ENCODE data around the gene NOC3L. TPM values are rescaled to one million over a fixed set of nuclear protein-coding genes. Genes with fewer than 3 reads are reported as not detected.
A peak's percentile ranks its signal among the peaks of the same experiment; 100 is the strongest.

The NOC3L gene
- total and polyA plus RNA-seq, 2 of the 4 experiments (the other 2 are of a cell fraction): 11.9 to 26.5 TPM

DNA sequence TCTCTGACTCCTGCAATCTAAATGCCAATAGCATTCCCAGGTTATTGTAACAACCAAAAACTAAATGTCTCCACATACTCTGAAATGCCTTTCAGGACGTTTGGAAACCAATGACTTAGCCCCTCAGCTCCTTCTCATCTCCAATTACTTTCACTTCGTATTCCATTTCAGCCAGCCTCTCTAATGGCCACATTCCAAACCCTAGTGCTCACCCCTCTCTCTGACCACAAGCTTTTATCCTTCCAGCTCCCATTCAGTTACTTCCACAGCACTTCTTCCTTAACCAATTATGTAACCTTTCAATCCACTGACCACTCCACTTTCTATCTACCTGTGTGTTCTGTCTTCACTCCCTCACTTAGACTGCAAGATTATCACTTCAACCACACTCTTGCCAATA, 4.3 kb downstream of the NOC3L start:
- H3K27me3 ChIP-seq (ENCODE audit: control insufficient read depth, insufficient read depth, low read length): no peaks in the 10 kb centered on the region
- H3K79me1 ChIP-seq (ENCODE audit: low read depth in 1 of 2, low read length in 2 of 2): peaks cover 13 to 24% of the 10 kb centered on the region in 2 experiments
- no peak overlapping the region for H3K56ac ChIP-seq (ENCODE audit: extremely low read depth, insufficient read depth, low read length)
- H2BK5ac ChIP-seq (ENCODE audit: low read depth, low read length, poor library complexity, severe bottlenecking): peak overlapping the region; percentile 61
- DNase-seq (peak; percentile 96), ATAC-seq (ENCODE audit: low read depth) (peak; percentile 75)
- TF ChIP-seq RFX5 (IDR thresholded peaks at IDR 0.05; ENCODE audit: low read depth, low read length) (no peak), RAD21 (IDR thresholded peaks at IDR 0.05; ENCODE audit: low read length) (no peak), CHD1 (IDR thresholded peaks at IDR 0.05; ENCODE audit: low read depth, low read length) (no peak), POLR2A (IDR thresholded peaks at IDR 0.05; ENCODE audit: low read depth, low read length) (no peak), FOS (IDR thresholded peaks at IDR 0.05; ENCODE audit: low read depth, low read length) (0 out of 2 replicates have a peak, but pooled peaks have one; percentile 23), SMC3 (IDR thresholded peaks at IDR 0.05; ENCODE audit: low read depth, low read length) (no peak)
- TF ChIP-seq, protein P1, sequence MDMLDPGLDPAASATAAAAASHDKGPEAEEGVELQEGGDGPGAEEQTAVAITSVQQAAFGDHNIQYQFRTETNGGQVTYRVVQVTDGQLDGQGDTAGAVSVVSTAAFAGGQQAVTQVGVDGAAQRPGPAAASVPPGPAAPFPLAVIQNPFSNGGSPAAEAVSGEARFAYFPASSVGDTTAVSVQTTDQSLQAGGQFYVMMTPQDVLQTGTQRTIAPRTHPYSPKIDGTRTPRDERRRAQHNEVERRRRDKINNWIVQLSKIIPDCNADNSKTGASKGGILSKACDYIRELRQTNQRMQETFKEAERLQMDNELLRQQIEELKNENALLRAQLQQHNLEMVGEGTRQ (IDR thresholded peaks at IDR 0.05; ENCODE audit: low read depth, low read length): no peak
- TF ChIP-seq, protein P2, sequence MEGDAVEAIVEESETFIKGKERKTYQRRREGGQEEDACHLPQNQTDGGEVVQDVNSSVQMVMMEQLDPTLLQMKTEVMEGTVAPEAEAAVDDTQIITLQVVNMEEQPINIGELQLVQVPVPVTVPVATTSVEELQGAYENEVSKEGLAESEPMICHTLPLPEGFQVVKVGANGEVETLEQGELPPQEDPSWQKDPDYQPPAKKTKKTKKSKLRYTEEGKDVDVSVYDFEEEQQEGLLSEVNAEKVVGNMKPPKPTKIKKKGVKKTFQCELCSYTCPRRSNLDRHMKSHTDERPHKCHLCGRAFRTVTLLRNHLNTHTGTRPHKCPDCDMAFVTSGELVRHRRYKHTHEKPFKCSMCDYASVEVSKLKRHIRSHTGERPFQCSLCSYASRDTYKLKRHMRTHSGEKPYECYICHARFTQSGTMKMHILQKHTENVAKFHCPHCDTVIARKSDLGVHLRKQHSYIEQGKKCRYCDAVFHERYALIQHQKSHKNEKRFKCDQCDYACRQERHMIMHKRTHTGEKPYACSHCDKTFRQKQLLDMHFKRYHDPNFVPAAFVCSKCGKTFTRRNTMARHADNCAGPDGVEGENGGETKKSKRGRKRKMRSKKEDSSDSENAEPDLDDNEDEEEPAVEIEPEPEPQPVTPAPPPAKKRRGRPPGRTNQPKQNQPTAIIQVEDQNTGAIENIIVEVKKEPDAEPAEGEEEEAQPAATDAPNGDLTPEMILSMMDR (conservative IDR thresholded peaks at IDR 0.05; ENCODE audit: low read depth, low read length): no peak
- no peak overlapping the region for H3K14ac ChIP-seq (replicated peaks; ENCODE audit: low read depth, low read length)
- no peak overlapping the region for H2AFZ ChIP-seq (replicated peaks; ENCODE audit: low read length, poor library complexity)
- no peaks in the 10 kb centered on the region for H3K9me3 ChIP-seq (ENCODE audit: control insufficient read depth, insufficient read depth, low read length)
- no peak overlapping the region for H2BK20ac ChIP-seq (ENCODE audit: low read depth, low read length)
- no peak overlapping the region; the same call in 1 of the 2 replicates for H3K9ac ChIP-seq (ENCODE audit: low read depth, low read length)
- intact Hi-C loops (cut with micrococcal nuclease) (no loop called here), dilution Hi-C loops (cut with HindIII; ENCODE audit: low sequenced_read_pairs, unreplicated experiment) (no loop called here), in situ Hi-C loops (cut with MboI; ENCODE audit: low sequenced_read_pairs) (no loop called here)
- H2BK120ac ChIP-seq (ENCODE audit: low read depth, low read length): no peak overlapping the region
- peaks cover 2% of the 10 kb centered on the region for H3K4me1 ChIP-seq (ENCODE audit: control insufficient read depth, insufficient read depth, low read length)
- peak overlapping the region; percentile 8; the same call in 1 of the 2 replicates for H3K27ac ChIP-seq (ENCODE audit: insufficient read depth, low read length)
- peaks cover 8% of the 10 kb centered on the region; the same call in 1 of the 2 replicates for H4K20me1 ChIP-seq (ENCODE audit: insufficient read depth, low read length)
- peak overlapping the region; percentile 40; the same call in 1 of the 2 replicates for H3K4me3 ChIP-seq (ENCODE audit: insufficient read depth, low read depth, low read length)
- H3K18ac ChIP-seq (ENCODE audit: low read depth, low read length): no peak overlapping the region
- H3K23ac ChIP-seq (ENCODE audit: low read depth, low read length): 0 out of 2 replicates have a peak overlapping the region, but pooled peaks have one; percentile 6
- no peak overlapping the region for H2AK5ac ChIP-seq (ENCODE audit: low read depth, low read length)
- no peak overlapping the region for H4K5ac ChIP-seq (ENCODE audit: low read depth, low read length)
- no peaks in the 10 kb centered on the region; the same call in 1 of the 2 replicates for H3K9me1 ChIP-seq (ENCODE audit: insufficient read depth, low read length)
- H3K4ac ChIP-seq (ENCODE audit: low read depth, low read length): no peak overlapping the region
- H3K4me2 ChIP-seq (ENCODE audit: low read depth, low read length): peak overlapping the region; percentile 92
- BruUV-seq (replicated peaks): no TSS peak
- no peak overlapping the region for H4K91ac ChIP-seq (ENCODE audit: insufficient read depth, low read depth, low read length)
- peaks cover 6% of the 10 kb centered on the region for H3K36me3 ChIP-seq (ENCODE audit: control insufficient read depth, insufficient read depth, low read length)
- H4K8ac ChIP-seq (ENCODE audit: low read depth in 2 of 2, low read length in 2 of 2): peak overlapping the region in 1 of 2 experiments; percentile 0; a peak in 1 of 4 replicates
- no peak overlapping the region for H2AK9ac ChIP-seq (replicated peaks; ENCODE audit: low read depth, low read length, poor library complexity)
- WGBS, 2 experiments (ENCODE audit: extremely low coverage in 2 of 2, insufficient read length in 1 of 2): 0% methylated on average over 2 of the region's 2 CpGs; no CpG with 5 or more reads in 1 of the 2 experiments
- POLR2A ChIA-PET (ENCODE audit: unreplicated experiment): interaction anchor here (0.5 kb wide), 1 partner anchor 41 kb away, joined by 3 read pairs; no protein-coding TSS in a partner anchor
- no peak overlapping the region for H2BK15ac ChIP-seq (ENCODE audit: low read depth, low read length)
- CTCF ChIA-PET: interaction anchor here (1.0 to 1.1 kb wide), 3 partner anchors 81 to 442 kb away, joined by 3 to 4 read pairs (median 3); no protein-coding TSS in a partner anchor
